Fibroblast of skin of back (primary cell): ENCODE data around the gene TAP2.

Experiments used
- DNase-seq: peaks from one replicate; pipeline ENCODE4 v3.0.0-alpha.2; 2013

TAP2 gene

GRCh38 chr6:32854376-32855178, 16.0 kb upstream of the TAP2 start:
- peak; percentile 32 for DNase-seq

GRCh38 chr6:32853541-32854375, 15.2 kb upstream of the TAP2 start, which contains the start of the genes PSMB9 and TAP1:
TSS of gene PSMB9 (plus strand) at chr6:32854192. CDS start at chr6:32854230, 38 bp downstream.
TSS of gene TAP1 (minus strand) at chr6:32853704. CDS start at chr6:32853636, 68 bp downstream.
- DNase-seq = peak; percentile 91

GRCh38 chr6:32852844-32853540, 14.5 kb upstream of the TAP2 start:
- DNase-seq = peak; percentile 41

GRCh38 chr6:32852018-32852843, 13.7 kb upstream of the TAP2 start:
- DNase-seq = no peak

- DNase-seq = no peak
Measured at GRCh38 chr6:32851025-32851424, 12.5 kb upstream of the TAP2 start.

- no peak for DNase-seq
Measured at GRCh38 chr6:32849126-32849525, 10.6 kb upstream of the TAP2 start.

- DNase-seq = no peak
Measured at GRCh38 chr6:32847795-32848194, 9.3 kb upstream of the TAP2 start.

- DNase-seq = no peak
Measured at GRCh38 chr6:32847004-32847403, 8.5 kb upstream of the TAP2 start.

- DNase-seq = no peak
Measured at GRCh38 chr6:32845384-32845884, 6.9 kb upstream of the TAP2 start.

- DNase-seq = no peak
Measured at GRCh38 chr6:32844839-32845383, 6.4 kb upstream of the TAP2 start.

- DNase-seq = peak; percentile 93
Measured at GRCh38 chr6:32843979-32844838, 5.7 kb upstream of the TAP2 start, which contains the start of gene PSMB8. TSS of gene PSMB8 (minus strand) at chr6:32844047. CDS start at chr6:32843996, 51 bp downstream.

GRCh38 chr6:32843331-32843978, 4.9 kb upstream of the TAP2 start:
- DNase-seq = no peak

GRCh38 chr6:32842690-32843089, 4.2 kb upstream of the TAP2 start:
- DNase-seq = no peak

GRCh38 chr6:32842021-32842650, 3.6 kb upstream of the TAP2 start:
- no peak for DNase-seq

GRCh38 chr6:32840604-32841246, 2.2 kb upstream of the TAP2 start:
- DNase-seq = no peak

GRCh38 chr6:32839356-32839755, 817 bp upstream of the TAP2 start:
- no peak for DNase-seq

- DNase-seq = no peak
Measured at GRCh38 chr6:32837651-32838113, 857 bp downstream of the TAP2 start.

- no peak for DNase-seq
Measured at GRCh38 chr6:32836873-32837272, 1.7 kb downstream of the TAP2 start.
